ENCODE measurements around the gene HOGA1.

DNA sequence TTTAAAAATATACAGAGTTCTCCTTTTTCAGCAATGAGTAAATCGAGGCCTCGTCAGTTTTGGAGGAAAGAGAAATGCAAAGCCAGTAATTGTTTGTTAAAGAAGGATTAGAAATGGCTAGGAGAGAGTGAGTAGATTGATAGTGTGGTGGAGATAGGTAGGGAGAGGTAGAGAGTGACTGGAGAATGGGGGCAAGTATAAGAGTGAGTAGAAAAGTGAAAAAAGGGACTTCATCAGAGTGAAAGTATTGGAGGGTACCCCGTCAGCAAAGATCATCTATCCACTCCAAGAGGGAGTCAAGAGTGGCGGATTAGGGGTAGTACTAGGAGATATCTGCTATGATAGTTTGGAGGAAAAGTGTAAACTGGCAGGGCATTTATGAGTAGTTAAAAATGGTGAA, 20.9 kb upstream of the HOGA1 start:
- TF ChIP-seq POLR2A (IDR thresholded peaks at IDR 0.05) (no peak), EP300 (IDR thresholded peaks at IDR 0.05) (no peak)
- TF ChIP-seq, protein P1, sequence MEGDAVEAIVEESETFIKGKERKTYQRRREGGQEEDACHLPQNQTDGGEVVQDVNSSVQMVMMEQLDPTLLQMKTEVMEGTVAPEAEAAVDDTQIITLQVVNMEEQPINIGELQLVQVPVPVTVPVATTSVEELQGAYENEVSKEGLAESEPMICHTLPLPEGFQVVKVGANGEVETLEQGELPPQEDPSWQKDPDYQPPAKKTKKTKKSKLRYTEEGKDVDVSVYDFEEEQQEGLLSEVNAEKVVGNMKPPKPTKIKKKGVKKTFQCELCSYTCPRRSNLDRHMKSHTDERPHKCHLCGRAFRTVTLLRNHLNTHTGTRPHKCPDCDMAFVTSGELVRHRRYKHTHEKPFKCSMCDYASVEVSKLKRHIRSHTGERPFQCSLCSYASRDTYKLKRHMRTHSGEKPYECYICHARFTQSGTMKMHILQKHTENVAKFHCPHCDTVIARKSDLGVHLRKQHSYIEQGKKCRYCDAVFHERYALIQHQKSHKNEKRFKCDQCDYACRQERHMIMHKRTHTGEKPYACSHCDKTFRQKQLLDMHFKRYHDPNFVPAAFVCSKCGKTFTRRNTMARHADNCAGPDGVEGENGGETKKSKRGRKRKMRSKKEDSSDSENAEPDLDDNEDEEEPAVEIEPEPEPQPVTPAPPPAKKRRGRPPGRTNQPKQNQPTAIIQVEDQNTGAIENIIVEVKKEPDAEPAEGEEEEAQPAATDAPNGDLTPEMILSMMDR (IDR thresholded peaks at IDR 0.05) = no peak
